HG03469 (cell line): Measurements from ENCODE around the gene KCNAB2.

Source experiments
- ATAC-seq: cut with Tn5 transposase; IDR thresholded peaks from one replicate; pipeline ENCODE4 v1.9.1; 2021; ENCODE audit warnings: mild to moderate bottlenecking, moderate library complexity, moderate number of reproducible peaks; ENCODE audit not compliant: unreplicated experiment

The KCNAB2 gene

DNA sequence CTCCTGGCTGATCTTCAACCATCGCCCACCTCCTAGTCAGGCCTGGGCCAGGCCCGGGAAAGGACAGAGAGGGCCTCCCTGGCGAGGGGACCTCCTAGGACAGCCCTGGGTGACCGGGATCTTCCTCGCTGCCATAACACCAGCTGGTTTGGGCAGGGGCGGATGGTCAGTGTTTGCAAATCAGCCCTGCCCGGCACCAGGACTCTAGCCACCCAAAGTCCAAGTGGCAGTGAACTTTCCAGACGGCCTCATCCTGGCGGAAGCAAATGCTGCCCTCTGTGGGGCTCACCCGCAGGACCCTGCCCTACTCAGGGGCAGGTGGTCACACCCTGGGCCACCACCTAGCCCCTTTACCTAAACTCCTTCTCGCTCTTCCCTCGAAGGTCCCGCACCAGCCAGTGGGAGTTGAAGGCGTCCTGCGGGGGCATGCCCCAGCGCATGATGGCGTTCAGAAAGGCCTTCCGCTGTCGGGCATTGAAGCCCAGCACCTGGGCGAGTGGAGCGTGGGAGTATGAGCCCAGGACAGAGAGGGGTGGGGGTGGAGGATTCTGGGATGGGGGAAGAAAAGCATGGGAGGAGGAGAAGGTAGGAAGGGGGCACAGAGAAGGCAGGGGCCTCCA, 79.2 kb downstream of the KCNAB2 start:
- no peak for ATAC-seq

DNA sequence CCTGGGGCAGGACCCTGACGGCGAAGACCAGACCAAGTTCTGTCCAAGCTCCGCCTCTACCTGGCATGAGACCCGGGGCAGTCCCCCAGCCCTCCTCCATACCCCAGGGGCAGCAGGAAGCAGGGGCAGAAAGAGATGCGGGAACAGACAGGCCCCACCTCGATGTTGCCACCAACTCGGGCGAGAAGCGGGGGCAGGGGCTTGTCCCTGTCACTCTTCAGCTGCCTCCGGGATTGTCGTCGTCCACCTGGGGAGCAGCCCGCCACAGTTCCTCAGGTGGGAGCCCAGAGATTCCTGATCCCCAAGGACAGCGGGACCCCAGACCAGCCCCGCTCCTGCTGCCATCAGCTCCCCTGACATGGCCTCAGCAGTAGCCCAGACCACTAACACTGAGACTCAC, 79.7 kb downstream of the KCNAB2 start:
- ATAC-seq: no peak

DNA sequence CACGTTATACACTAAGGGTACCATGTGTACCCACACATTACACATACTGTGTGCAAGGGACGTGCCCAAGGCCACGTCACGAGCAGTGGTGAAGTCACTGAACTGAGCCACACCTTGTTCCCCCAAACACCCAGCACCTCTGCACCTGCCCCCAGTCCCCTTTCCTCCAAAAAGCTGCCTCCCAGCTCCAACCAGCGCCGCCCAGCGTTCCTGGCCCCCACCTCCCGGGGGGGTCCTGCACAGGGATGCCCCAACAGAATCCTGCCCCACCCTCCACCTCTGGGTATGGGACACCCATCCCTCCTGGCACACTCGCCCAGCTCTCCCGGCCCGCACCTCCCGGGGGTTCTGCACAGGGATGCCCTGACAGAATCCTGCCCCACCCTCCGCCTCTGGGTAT, 80.3 kb downstream of the KCNAB2 start:
- ATAC-seq: no peak

DNA sequence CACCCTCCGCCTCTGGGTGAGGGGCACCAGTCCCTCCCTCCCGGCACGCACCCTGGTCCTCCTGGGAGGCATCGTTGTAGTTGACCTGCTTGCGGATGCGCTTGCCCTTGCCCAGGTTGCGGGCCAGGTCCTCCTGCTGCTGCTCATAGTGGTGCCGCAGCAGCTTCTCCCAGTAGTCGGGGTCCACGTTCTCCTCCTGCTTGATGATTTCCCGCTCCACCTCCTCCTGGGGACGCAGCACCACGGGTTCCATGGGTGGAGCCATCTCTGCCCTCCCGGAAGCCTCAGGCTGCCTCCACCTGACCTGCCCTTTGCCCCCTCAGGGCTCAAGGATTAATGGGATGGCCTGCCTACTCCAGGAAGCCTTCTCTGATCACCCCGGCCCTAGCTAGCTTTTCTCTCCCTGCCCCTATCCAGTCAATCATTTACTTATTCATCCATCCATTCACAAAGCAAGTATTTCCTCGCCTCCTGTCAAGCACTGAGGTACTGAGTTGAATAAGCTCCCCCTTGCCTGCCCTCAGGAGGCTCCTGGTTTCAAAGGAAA, 80.9 kb downstream of the KCNAB2 start:
- no peak for ATAC-seq

- ATAC-seq: no peak
Observed at GRCh38 chr1:6127587-6128163, 82.0 kb downstream of the KCNAB2 start.

- ATAC-seq: no peak
Observed at GRCh38 chr1:6128276-6129081, 82.8 kb downstream of the KCNAB2 start.

- ATAC-seq: no peak
Observed at GRCh38 chr1:6129313-6129712, 83.6 kb downstream of the KCNAB2 start.

DNA sequence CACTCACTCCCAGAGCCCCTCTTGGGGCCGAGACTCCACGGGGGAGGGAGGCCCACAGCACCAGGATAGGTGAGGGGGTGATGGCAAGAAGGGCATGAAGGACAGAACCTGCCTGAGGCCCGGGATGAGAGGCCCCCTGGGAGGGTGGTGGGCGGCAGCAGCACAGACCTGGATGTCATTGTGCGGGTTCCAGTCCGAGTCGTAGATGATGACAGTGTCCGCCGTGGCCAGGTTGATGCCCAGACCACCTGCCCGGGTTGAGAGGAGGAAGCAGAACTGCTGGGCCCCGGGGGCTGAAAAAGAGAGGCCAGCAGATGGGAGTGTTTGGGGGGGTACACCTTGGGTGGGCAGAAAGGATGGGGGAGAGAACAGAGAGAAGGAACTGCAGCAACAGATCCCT, 84.3 kb downstream of the KCNAB2 start:
- ATAC-seq: no peak

GRCh38 chr1:6130596-6130995, 84.9 kb downstream of the KCNAB2 start:
- no peak for ATAC-seq

DNA sequence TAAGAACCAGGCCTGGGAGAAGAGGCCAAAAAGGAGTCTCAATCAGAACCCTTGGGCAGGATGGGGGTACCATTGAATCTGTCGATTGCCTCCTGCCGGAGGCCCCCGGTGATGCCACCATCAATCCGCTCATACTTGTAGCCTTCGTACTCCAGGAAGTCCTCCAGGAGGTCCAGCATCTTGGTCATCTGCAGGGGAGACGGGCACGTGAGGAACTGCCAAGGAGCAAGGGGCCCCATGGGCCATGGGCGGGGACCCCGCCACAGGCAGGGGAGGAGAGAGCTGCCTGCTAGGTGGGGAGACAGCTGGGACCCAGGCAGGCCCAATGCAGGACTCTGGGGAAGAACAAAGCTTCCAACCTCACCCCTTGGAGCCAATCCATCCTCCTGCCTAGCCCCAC, 85.9 kb downstream of the KCNAB2 start:
- no peak for ATAC-seq

DNA sequence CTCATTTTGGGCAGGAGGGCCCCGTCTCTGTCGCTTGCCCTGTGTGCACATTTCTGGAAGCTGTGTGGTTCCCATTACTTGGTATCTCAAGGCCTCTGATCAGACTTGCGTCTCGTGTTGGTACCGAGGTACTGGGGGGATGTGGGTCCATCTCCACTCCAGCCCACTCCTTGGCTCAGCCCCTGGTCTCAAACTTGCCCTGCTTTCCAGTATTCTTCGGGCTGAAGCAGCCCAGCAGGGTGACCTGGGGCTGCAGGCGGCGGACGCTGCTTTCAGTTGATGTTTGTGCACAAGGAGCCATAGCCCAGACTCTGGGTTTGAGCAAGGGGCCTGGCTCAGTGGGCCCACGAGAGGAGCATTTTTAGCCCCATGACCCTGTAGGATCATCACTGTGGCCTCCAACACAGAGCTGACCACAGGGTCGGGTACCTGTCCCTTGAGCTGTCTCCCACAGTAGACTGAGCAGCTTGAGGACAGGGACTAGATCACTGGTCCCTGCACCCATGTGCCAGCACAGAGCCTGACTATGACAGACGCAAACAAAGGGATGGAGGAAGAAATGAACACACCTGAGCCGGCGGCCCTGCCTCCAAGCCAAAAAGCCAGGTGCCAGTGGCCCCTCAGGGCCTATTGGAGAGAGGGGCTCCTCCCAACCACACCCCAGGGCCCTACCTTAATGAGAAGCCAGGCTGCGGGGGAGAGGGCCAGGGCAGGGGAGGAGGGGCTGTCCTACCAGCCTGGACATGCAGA, 87.6 kb downstream of the KCNAB2 start:
- ATAC-seq: no peak

DNA sequence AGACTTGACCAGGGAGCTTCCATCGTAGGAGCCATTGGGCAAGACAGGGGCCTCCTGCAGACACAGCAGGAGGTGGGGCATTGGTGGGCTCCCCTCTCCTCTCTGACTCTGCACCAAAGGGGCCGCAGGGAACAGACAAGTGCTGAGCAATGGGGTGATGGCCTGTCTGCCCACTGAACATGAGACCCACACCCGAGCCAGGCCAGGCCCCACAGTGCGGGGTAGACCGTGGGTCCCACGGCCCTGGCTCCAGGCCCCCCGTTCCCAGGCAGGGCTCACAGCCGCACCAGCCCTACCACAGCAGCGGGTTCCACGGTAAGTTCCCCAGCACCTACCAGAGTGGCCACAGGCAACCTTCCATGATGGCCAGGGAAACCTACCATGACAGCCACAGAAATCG, 88.5 kb downstream of the KCNAB2 start:
- no peak for ATAC-seq

- ATAC-seq: no peak
Observed at GRCh38 chr1:6134741-6135510, 89.2 kb downstream of the KCNAB2 start.

- ATAC-seq: no peak
Observed at GRCh38 chr1:6136516-6137220, 91.0 kb downstream of the KCNAB2 start.

GRCh38 chr1:6137758-6138157, 92.1 kb downstream of the KCNAB2 start:
- no peak for ATAC-seq

DNA sequence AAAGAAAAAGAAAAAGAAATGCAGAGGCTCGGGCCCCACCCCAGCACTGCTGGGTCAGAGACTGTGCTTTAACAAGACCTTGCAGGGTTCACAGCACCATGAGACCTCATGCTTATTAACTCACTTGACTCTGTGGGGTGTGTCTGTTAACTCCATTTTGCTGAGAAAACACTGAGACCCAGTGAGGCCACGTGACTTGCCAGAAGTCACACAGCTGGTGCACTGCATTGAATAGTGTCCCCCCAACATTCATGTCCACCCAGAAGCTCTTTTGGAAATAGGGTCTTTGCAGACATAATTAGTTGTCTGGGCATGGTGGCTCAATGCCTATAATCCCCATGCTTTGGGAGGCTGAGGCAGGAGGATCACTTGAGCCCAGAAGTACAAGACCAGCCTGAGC, 94.7 kb downstream of the KCNAB2 start:
- no peak for ATAC-seq

GRCh38 chr1:6141592-6141991, 95.9 kb downstream of the KCNAB2 start:
- ATAC-seq: no peak

GRCh38 chr1:6142036-6142621, 96.4 kb downstream of the KCNAB2 start:
- ATAC-seq: no peak

- ATAC-seq: no peak
Observed at GRCh38 chr1:6142734-6143133, 97.0 kb downstream of the KCNAB2 start.

- ATAC-seq: no peak
Observed at GRCh38 chr1:6143395-6143794, 97.7 kb downstream of the KCNAB2 start.
